ENCODE measurements around the gene SASS6.

The SASS6 gene

GRCh38 chr1:100039591-100039990 is 93.1 kb downstream of the SASS6 start:
- no peak for DNase-seq

- DNase-seq = peak; percentile 61
Measured at GRCh38 chr1:100038660-100039287, 94.0 kb downstream of the SASS6 start.

GRCh38 chr1:100037927-100038659 is 94.6 kb downstream of the SASS6 start:
- peak; percentile 73 for DNase-seq

GRCh38 chr1:100037656-100037926 is 95.1 kb downstream of the SASS6 start:
- no peak for DNase-seq

GRCh38 chr1:100036718-100037655 is 95.7 kb downstream of the SASS6 start:
- peak; percentile 15 for DNase-seq

GRCh38 chr1:100035214-100035613 is 97.5 kb downstream of the SASS6 start:
- no peak for DNase-seq

GRCh38 chr1:100034470-100034869 is 98.3 kb downstream of the SASS6 start:
- DNase-seq = peak; percentile 16
